ENCODE results near the gene DHCR7.

The DHCR7 gene

GRCh38 chr11:71406681-71407080 is 41.5 kb downstream of the DHCR7 start:
- no peak for DNase-seq

GRCh38 chr11:71404209-71404608 is 44.0 kb downstream of the DHCR7 start:
- DNase-seq: no peak

- DNase-seq: no peak
These were observed 45.3 kb downstream of the DHCR7 start for GRCh38 chr11:71402878-71403277.

- no peak for DNase-seq
These were observed 48.0 kb downstream of the DHCR7 start for GRCh38 chr11:71400216-71400615.

- DNase-seq: no peak
These were observed 48.9 kb downstream of the DHCR7 start for GRCh38 chr11:71399341-71399740.

- no peak for DNase-seq
These were observed 50.2 kb downstream of the DHCR7 start for GRCh38 chr11:71397961-71398360.

GRCh38 chr11:71397331-71397860 is 50.8 kb downstream of the DHCR7 start:
- DNase-seq: no peak

- no peak for DNase-seq
These were observed 51.6 kb downstream of the DHCR7 start for GRCh38 chr11:71396548-71397123.

- DNase-seq: no peak
These were observed 52.4 kb downstream of the DHCR7 start for GRCh38 chr11:71395774-71396173.

- no peak for DNase-seq
These were observed 53.0 kb downstream of the DHCR7 start for GRCh38 chr11:71395263-71395560.

- no peak for DNase-seq
These were observed 54.9 kb downstream of the DHCR7 start for GRCh38 chr11:71393283-71393682.

GRCh38 chr11:71391796-71392195 is 56.4 kb downstream of the DHCR7 start:
- DNase-seq: no peak

GRCh38 chr11:71391352-71391751 is 56.8 kb downstream of the DHCR7 start:
- no peak for DNase-seq

- DNase-seq: no peak
These were observed 59.5 kb downstream of the DHCR7 start for GRCh38 chr11:71388637-71389235.

GRCh38 chr11:71387784-71388636 is 60.2 kb downstream of the DHCR7 start:
- no peak for DNase-seq

GRCh38 chr11:71387200-71387599 is 61.0 kb downstream of the DHCR7 start:
- DNase-seq: no peak

GRCh38 chr11:71386202-71386601 is 62.0 kb downstream of the DHCR7 start:
- no peak for DNase-seq

GRCh38 chr11:71385091-71385490 is 63.1 kb downstream of the DHCR7 start:
- no peak for DNase-seq

GRCh38 chr11:71384561-71384960 is 63.6 kb downstream of the DHCR7 start:
- no peak for DNase-seq

Data from CD4-positive, alpha-beta T cell treated with Interleukin-4 for 4 hours (primary cell).